SK-N-SH treated with all-trans-retinoic acid at 6 μM for 48 hours (cell line): ENCODE measurements around the gene MMP28.

Experiments
- ATAC-seq: fragments of 200-7000 bp; cut with Tn5 transposase; 3 replicates; pipeline ENCODE4 v1.9.1; 2020; ENCODE audit warnings: mild to moderate bottlenecking, moderate library complexity
- ARNTL ChIP-seq: fragments of 450-650 bp; formaldehyde crosslinking; IDR thresholded peaks from 2 replicates; pipeline ENCODE4 v1.5.0; 2020; ENCODE audit warnings: low read depth, mild to moderate bottlenecking, moderate library complexity, borderline replicate concordance
- BACH2 ChIP-seq: fragments of 250-450 bp; sonication (Bioruptor Pico); IDR thresholded peaks from 2 replicates; pipeline ENCODE4 v1.9.0; 2021; ENCODE audit warnings: mild to moderate bottlenecking, borderline replicate concordance
- CSDC2 ChIP-seq: fragments of 250-450 bp; sonication (Bioruptor Pico); IDR thresholded peaks from 2 replicates; pipeline ENCODE4 v1.5.0; 2020; ENCODE audit warnings: mild to moderate bottlenecking, moderate library complexity
- ESRRG ChIP-seq: fragments of 250-450 bp; sonication (Bioruptor Pico); IDR thresholded peaks from 2 replicates; pipeline ENCODE4 v1.6.1; 2021; ENCODE audit warnings: mild to moderate bottlenecking
- GLIS3 ChIP-seq: fragments of 250-450 bp; sonication (Bioruptor Pico); IDR thresholded peaks from 2 replicates; pipeline ENCODE4 v1.5.0; 2020; ENCODE audit warnings: mild to moderate bottlenecking, moderate library complexity
- ISL1 ChIP-seq: fragments of 250-450 bp; sonication (Bioruptor Pico); IDR thresholded peaks from 2 replicates; pipeline ENCODE4 v2.1.2; 2022; ENCODE audit warnings: mild to moderate bottlenecking, moderate library complexity
- OSR1 ChIP-seq: fragments of 250-450 bp; sonication (Bioruptor Pico); IDR thresholded peaks from 2 replicates; pipeline ENCODE4 v1.8.0; 2022; ENCODE audit warnings: moderate library complexity, mild to moderate bottlenecking, inconsistent platforms
- PPARA ChIP-seq: fragments of 250-450 bp; sonication (Bioruptor Pico); IDR thresholded peaks from 2 replicates; pipeline ENCODE4 v1.5.0; 2020; ENCODE audit warnings: mild to moderate bottlenecking, borderline replicate concordance
- RARB ChIP-seq: fragments of 250-450 bp; sonication (Bioruptor Pico); IDR thresholded peaks from 2 replicates; pipeline ENCODE4 v1.8.0; 2021; ENCODE audit warnings: mild to moderate bottlenecking, moderate library complexity
- SNAI2 ChIP-seq: fragments of 250-450 bp; sonication (Bioruptor Pico); IDR thresholded peaks from 2 replicates; pipeline ENCODE4 v1.5.0; 2020; ENCODE audit warnings: mild to moderate bottlenecking, moderate library complexity
- TCF4 ChIP-seq: fragments of 250-450 bp; sonication (Bioruptor Pico); IDR thresholded peaks from 2 replicates; pipeline ENCODE4 v1.8.0; 2021; ENCODE audit warnings: mild to moderate bottlenecking, moderate library complexity, borderline replicate concordance
- TOX ChIP-seq: fragments of 250-450 bp; sonication (Bioruptor Pico); IDR thresholded peaks from 2 replicates; pipeline ENCODE4 v1.8.0; 2021; ENCODE audit warnings: mild to moderate bottlenecking, moderate library complexity, borderline replicate concordance
- ZC3H10 ChIP-seq: fragments of 250-450 bp; sonication (Bioruptor Pico); IDR thresholded peaks from 2 replicates; pipeline ENCODE4 v1.5.1; 2021; ENCODE audit warnings: mild to moderate bottlenecking, moderate library complexity
- ZFP3 ChIP-seq: fragments of 250-450 bp; sonication (Bioruptor Pico); IDR thresholded peaks from 2 replicates; pipeline ENCODE4 v1.5.0; 2020; ENCODE audit warnings: mild to moderate bottlenecking, moderate library complexity
- ZFP30 ChIP-seq: fragments of 450-650 bp; formaldehyde crosslinking; IDR thresholded peaks from 2 replicates; pipeline ENCODE4 v1.5.0; 2022; ENCODE audit warnings: mild to moderate bottlenecking, moderate library complexity
- ZNF565 ChIP-seq: fragments of 450-650 bp; formaldehyde crosslinking; conservative IDR thresholded peaks from 2 replicates; pipeline ENCODE4 v1.5.0; 2020; ENCODE audit warnings: low read depth, mild to moderate bottlenecking, moderate library complexity
- ZNF70 ChIP-seq: fragments of 450-650 bp; formaldehyde crosslinking; IDR thresholded peaks from 2 replicates; pipeline ENCODE4 v1.5.0; 2020; ENCODE audit warnings: mild to moderate bottlenecking, moderate library complexity
- ZNF8 ChIP-seq: fragments of 450-650 bp; formaldehyde crosslinking; IDR thresholded peaks from 2 replicates; pipeline ENCODE4 v1.5.0; 2020; ENCODE audit warnings: mild to moderate bottlenecking, moderate library complexity
- TF ChIP-seq, protein P1 (sequence below): fragments of 250-450 bp; sonication (Bioruptor Pico); IDR thresholded peaks from 2 replicates; pipeline ENCODE4 v1.5.0; 2020; ENCODE audit warnings: mild to moderate bottlenecking, moderate library complexity
- TF ChIP-seq, protein P2 (sequence below): fragments of 250-450 bp; sonication (Bioruptor Pico); IDR thresholded peaks from 2 replicates; pipeline ENCODE4 v1.8.0; 2020; ENCODE audit warnings: mild to moderate bottlenecking, moderate library complexity, borderline replicate concordance
- TF ChIP-seq, protein P3 (sequence below): fragments of 250-450 bp; sonication (Bioruptor Pico); IDR thresholded peaks from 2 replicates; pipeline ENCODE4 v1.8.0; 2021; ENCODE audit warnings: low read depth, mild to moderate bottlenecking, moderate library complexity, borderline replicate concordance
- TF ChIP-seq, protein P4 (sequence below): fragments of 250-450 bp; sonication (Bioruptor Pico); IDR thresholded peaks from 2 replicates; pipeline ENCODE4 v1.5.1; 2020; ENCODE audit warnings: low read depth, mild to moderate bottlenecking, moderate library complexity

The MMP28 gene

DNA sequence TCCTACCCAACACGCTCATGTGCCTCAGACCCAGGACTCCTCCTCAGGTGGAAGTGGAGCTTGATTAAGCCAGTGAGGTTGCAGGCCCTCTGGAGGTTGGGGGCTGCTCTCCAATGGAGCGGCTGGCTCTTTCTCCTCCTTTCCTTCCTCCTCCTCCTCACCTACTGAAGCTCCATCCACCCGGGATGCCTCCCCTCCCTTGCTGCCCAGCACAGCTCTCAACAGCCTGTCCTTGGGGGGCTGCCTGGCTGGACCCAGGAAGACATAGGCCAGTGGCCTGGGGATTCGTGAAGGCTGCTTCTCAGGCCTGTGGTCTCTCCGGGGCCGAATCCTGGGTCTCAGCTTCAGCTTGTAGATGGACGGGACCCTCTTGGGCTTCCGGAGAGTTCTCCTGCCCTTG is 50.6 kb downstream of the MMP28 start:
- no peak for ATAC-seq
- TF ChIP-seq PPARA (CRISPR knock-in tag) (no peak), SNAI2 (CRISPR knock-in tag) (no peak), ZFP3 (CRISPR knock-in tag) (no peak), CSDC2 (CRISPR knock-in tag) (no peak), ESRRG (CRISPR knock-in tag) (no peak), TCF4 (CRISPR knock-in tag) (no peak), ISL1 (CRISPR knock-in tag) (no peak), OSR1 (CRISPR knock-in tag) (no peak), BACH2 (CRISPR knock-in tag) (no peak), ARNTL (CRISPR knock-in tag) (no peak), TOX (CRISPR knock-in tag) (no peak), GLIS3 (CRISPR knock-in tag) (no peak), ZC3H10 (CRISPR knock-in tag) (no peak), RARB (CRISPR knock-in tag) (no peak)
- TF ChIP-seq, protein P1, sequence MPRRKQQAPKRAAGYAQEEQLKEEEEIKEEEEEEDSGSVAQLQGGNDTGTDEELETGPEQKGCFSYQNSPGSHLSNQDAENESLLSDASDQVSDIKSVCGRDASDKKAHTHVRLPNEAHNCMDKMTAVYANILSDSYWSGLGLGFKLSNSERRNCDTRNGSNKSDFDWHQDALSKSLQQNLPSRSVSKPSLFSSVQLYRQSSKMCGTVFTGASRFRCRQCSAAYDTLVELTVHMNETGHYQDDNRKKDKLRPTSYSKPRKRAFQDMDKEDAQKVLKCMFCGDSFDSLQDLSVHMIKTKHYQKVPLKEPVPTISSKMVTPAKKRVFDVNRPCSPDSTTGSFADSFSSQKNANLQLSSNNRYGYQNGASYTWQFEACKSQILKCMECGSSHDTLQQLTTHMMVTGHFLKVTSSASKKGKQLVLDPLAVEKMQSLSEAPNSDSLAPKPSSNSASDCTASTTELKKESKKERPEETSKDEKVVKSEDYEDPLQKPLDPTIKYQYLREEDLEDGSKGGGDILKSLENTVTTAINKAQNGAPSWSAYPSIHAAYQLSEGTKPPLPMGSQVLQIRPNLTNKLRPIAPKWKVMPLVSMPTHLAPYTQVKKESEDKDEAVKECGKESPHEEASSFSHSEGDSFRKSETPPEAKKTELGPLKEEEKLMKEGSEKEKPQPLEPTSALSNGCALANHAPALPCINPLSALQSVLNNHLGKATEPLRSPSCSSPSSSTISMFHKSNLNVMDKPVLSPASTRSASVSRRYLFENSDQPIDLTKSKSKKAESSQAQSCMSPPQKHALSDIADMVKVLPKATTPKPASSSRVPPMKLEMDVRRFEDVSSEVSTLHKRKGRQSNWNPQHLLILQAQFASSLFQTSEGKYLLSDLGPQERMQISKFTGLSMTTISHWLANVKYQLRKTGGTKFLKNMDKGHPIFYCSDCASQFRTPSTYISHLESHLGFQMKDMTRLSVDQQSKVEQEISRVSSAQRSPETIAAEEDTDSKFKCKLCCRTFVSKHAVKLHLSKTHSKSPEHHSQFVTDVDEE (CRISPR knock-in tag), result no peak
- TF ChIP-seq, protein P2, sequence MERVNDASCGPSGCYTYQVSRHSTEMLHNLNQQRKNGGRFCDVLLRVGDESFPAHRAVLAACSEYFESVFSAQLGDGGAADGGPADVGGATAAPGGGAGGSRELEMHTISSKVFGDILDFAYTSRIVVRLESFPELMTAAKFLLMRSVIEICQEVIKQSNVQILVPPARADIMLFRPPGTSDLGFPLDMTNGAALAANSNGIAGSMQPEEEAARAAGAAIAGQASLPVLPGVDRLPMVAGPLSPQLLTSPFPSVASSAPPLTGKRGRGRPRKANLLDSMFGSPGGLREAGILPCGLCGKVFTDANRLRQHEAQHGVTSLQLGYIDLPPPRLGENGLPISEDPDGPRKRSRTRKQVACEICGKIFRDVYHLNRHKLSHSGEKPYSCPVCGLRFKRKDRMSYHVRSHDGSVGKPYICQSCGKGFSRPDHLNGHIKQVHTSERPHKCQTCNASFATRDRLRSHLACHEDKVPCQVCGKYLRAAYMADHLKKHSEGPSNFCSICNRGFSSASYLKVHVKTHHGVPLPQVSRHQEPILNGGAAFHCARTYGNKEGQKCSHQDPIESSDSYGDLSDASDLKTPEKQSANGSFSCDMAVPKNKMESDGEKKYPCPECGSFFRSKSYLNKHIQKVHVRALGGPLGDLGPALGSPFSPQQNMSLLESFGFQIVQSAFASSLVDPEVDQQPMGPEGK (CRISPR knock-in tag), result no peak
- TF ChIP-seq, protein P3, sequence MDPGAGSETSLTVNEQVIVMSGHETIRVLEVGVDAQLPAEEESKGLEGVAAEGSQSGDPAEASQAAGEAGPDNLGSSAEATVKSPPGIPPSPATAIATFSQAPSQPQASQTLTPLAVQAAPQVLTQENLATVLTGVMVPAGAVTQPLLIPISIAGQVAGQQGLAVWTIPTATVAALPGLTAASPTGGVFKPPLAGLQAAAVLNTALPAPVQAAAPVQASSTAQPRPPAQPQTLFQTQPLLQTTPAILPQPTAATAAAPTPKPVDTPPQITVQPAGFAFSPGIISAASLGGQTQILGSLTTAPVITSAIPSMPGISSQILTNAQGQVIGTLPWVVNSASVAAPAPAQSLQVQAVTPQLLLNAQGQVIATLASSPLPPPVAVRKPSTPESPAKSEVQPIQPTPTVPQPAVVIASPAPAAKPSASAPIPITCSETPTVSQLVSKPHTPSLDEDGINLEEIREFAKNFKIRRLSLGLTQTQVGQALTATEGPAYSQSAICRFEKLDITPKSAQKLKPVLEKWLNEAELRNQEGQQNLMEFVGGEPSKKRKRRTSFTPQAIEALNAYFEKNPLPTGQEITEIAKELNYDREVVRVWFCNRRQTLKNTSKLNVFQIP (CRISPR knock-in tag), result no peak

DNA sequence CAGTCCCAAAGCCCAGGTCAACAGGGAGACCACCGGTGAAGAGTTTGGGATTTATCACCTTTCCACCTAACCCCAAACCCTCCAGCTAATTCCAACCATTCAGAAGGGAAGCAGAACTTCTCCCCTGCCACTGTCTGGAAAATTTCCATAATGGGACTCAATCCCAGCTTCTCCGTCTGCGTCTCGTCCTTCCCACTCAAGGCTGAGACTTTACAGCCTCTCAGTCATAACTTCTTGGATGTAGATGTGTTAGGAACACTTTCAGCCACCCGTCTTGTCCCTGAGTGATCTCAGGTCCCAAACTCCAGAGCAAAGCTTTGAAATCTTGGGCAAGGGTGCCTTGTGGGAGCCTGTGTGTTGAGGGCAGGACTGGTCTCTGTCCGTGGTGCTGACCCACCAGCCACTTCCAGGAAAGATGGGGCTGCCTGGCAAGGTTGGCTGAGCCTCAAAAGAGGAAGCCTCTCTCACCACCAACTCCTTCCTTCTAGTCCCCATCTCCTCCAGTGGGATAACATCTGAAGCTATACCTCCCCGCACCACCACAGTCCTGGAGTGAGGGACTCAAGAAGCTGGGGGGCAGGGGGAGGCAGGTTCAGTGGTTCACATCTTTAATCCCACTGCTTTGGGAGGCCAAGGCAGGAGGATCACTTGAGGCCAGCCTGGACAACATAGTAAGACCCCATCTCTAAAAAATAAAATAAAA is 51.7 kb downstream of the MMP28 start:
- peak; percentile 31; the same call in 2 of the 3 replicates for ATAC-seq
- TF ChIP-seq ZFP3 (CRISPR knock-in tag) (0 out of 2 replicates have a peak, but pooled peaks have one; percentile 53), SNAI2 (CRISPR knock-in tag) (no peak), TOX (CRISPR knock-in tag) (no peak), RARB (CRISPR knock-in tag) (no peak), BACH2 (CRISPR knock-in tag) (no peak), ZNF565 (CRISPR knock-in tag) (no peak), ZNF70 (CRISPR knock-in tag) (no peak), TCF4 (CRISPR knock-in tag) (no peak), ISL1 (CRISPR knock-in tag) (no peak), ZC3H10 (CRISPR knock-in tag) (no peak), CSDC2 (CRISPR knock-in tag) (peak; percentile 49; the same call in 1 of the 2 replicates), OSR1 (CRISPR knock-in tag) (no peak), ESRRG (CRISPR knock-in tag) (no peak), GLIS3 (CRISPR knock-in tag) (no peak), ZFP30 (CRISPR knock-in tag) (no peak), ZNF8 (no peak), ARNTL (CRISPR knock-in tag) (no peak)
- TF ChIP-seq, protein P1 (CRISPR knock-in tag), result 0 out of 2 replicates have a peak, but pooled peaks have one; percentile 68
- TF ChIP-seq, protein P4, sequence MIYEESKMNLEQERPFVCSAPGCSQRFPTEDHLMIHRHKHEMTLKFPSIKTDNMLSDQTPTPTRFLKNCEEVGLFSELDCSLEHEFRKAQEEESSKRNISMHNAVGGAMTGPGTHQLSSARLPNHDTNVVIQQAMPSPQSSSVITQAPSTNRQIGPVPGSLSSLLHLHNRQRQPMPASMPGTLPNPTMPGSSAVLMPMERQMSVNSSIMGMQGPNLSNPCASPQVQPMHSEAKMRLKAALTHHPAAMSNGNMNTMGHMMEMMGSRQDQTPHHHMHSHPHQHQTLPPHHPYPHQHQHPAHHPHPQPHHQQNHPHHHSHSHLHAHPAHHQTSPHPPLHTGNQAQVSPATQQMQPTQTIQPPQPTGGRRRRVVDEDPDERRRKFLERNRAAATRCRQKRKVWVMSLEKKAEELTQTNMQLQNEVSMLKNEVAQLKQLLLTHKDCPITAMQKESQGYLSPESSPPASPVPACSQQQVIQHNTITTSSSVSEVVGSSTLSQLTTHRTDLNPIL (CRISPR knock-in tag), result no peak
- TF ChIP-seq, protein P2 (CRISPR knock-in tag), result no peak
- TF ChIP-seq, protein P3 (CRISPR knock-in tag), result no peak
